Subcutaneous abdominal adipose tissue (tissue), 5 donors: ENCODE results near the gene EBF3.
A peak's percentile ranks its signal among the peaks of the same experiment; 100 is the strongest.

Source experiments
- H3K27ac ChIP-seq: one replicate; pipeline ENCODE4 v1.7.0; 2013; ENCODE audit warnings: low read depth, mild to moderate bottlenecking, inconsistent platforms, low read length, moderate library complexity
- H3K27me3 ChIP-seq, 5 donors: one replicate each; pipeline ENCODE4 v1.7.0; 2013; ENCODE audit warnings: low read length in 5 of 5, inconsistent platforms in 1 of 5; ENCODE audit not compliant: control insufficient read depth in 5 of 5, insufficient read depth in 4 of 5
- H3K36me3 ChIP-seq, 5 donors: one replicate each; pipeline ENCODE4 v1.7.0; 2013; ENCODE audit warnings: low read length in 5 of 5; ENCODE audit not compliant: control insufficient read depth in 5 of 5, insufficient read depth in 5 of 5
- H3K4me1 ChIP-seq, 5 donors: one replicate each; pipeline ENCODE4 v1.7.0; 2013; ENCODE audit warnings: low read length in 5 of 5, mild to moderate bottlenecking in 3 of 5, moderate library complexity in 1 of 5; ENCODE audit not compliant: control insufficient read depth in 5 of 5, insufficient read depth in 5 of 5
- H3K4me3 ChIP-seq, 5 donors: one replicate each; pipeline ENCODE4 v1.7.0; 2013; ENCODE audit warnings: low read length in 5 of 5, low read depth in 1 of 5
- H3K9ac ChIP-seq, 5 donors: one replicate each; pipeline ENCODE4 v1.7.0; 2013; ENCODE audit warnings: low read length in 5 of 5, mild to moderate bottlenecking in 4 of 5, moderate library complexity in 3 of 5
- H3K9me3 ChIP-seq, 5 donors: one replicate each; pipeline ENCODE4 v1.7.0; 2013; ENCODE audit warnings: low read length in 5 of 5; ENCODE audit not compliant: control insufficient read depth in 5 of 5
- donor health status: healthy.
- donor health status: healthy.
- donor health status: healthy.
- donor health status: healthy.
- donor health status: healthy.

EBF3 gene

GRCh38 chr10:129999140-129999539 lies 35.1 kb upstream of the EBF3 start:
- no peaks in the 10 kb centered on the region for H3K4me1 ChIP-seq
- H3K9ac ChIP-seq: no peak overlapping the region
- no peaks in the 10 kb centered on the region for H3K36me3 ChIP-seq
- no peak overlapping the region for H3K27ac ChIP-seq
- H3K27me3 ChIP-seq: no peaks in the 10 kb centered on the region
- no peak overlapping the region for H3K4me3 ChIP-seq
- H3K9me3 ChIP-seq: peaks cover 0 to 8% (median 4%) of the 10 kb centered on the region in 5 donors

GRCh38 chr10:129993621-129994020 lies 29.5 kb upstream of the EBF3 start:
- Histone ChIP-seq H3K9me3 (peaks cover 0 to 3% (median 0%) of the 10 kb centered on the region in 5 donors), H3K27ac (no peak overlapping the region), H3K27me3 (no peaks in the 10 kb centered on the region), H3K9ac (no peak overlapping the region), H3K36me3 (no peaks in the 10 kb centered on the region), H3K4me1 (peaks cover 0 to 7% (median 4%) of the 10 kb centered on the region in 5 donors), H3K4me3 (no peak overlapping the region)

GRCh38 chr10:129992356-129992755 lies 28.3 kb upstream of the EBF3 start:
- H3K27ac ChIP-seq: no peak overlapping the region
- H3K9ac ChIP-seq: no peak overlapping the region
- H3K27me3 ChIP-seq: no peaks in the 10 kb centered on the region
- peaks cover 0 to 3% (median 2%) of the 10 kb centered on the region in 5 donors for H3K9me3 ChIP-seq
- peaks cover 0 to 7% (median 4%) of the 10 kb centered on the region in 5 donors for H3K4me1 ChIP-seq
- no peaks in the 10 kb centered on the region for H3K36me3 ChIP-seq
- H3K4me3 ChIP-seq: no peak overlapping the region

GRCh38 chr10:129982825-129983224 lies 18.8 kb upstream of the EBF3 start:
- Histone ChIP-seq H3K27me3 (no peaks in the 10 kb centered on the region), H3K4me1 (no peaks in the 10 kb centered on the region), H3K4me3 (no peak overlapping the region), H3K27ac (no peak overlapping the region), H3K9ac (no peak overlapping the region), H3K36me3 (no peaks in the 10 kb centered on the region), H3K9me3 (peaks cover 2 to 27% (median 13%) of the 10 kb centered on the region in 5 donors)

GRCh38 chr10:129978980-129979379 lies 14.9 kb upstream of the EBF3 start:
- peaks cover 0 to under 1% (median 0%) of the 10 kb centered on the region in 5 donors for H3K27me3 ChIP-seq
- H3K36me3 ChIP-seq: no peaks in the 10 kb centered on the region
- peaks cover 0 to 5% (median 0%) of the 10 kb centered on the region in 5 donors for H3K4me1 ChIP-seq
- no peak overlapping the region for H3K27ac ChIP-seq
- no peak overlapping the region for H3K4me3 ChIP-seq
- peaks cover 2 to 19% (median 6%) of the 10 kb centered on the region in 5 donors for H3K9me3 ChIP-seq
- no peak overlapping the region for H3K9ac ChIP-seq

- peaks cover 0 to 3% (median 0%) of the 10 kb centered on the region in 5 donors for H3K27me3 ChIP-seq
- H3K27ac ChIP-seq: no peak overlapping the region
- H3K9me3 ChIP-seq: peaks cover 0 to 13% (median 0%) of the 10 kb centered on the region in 5 donors
- H3K36me3 ChIP-seq: no peaks in the 10 kb centered on the region
- H3K4me1 ChIP-seq: peaks cover 0 to 5% (median 0%) of the 10 kb centered on the region in 5 donors
- no peak overlapping the region for H3K9ac ChIP-seq
- no peak overlapping the region for H3K4me3 ChIP-seq
Measured at GRCh38 chr10:129978322-129978721, 14.2 kb upstream of the EBF3 start.

GRCh38 chr10:129977794-129978193 lies 13.7 kb upstream of the EBF3 start:
- no peaks in the 10 kb centered on the region for H3K36me3 ChIP-seq
- peaks cover 0 to 8% (median 0%) of the 10 kb centered on the region in 5 donors for H3K9me3 ChIP-seq
- H3K4me1 ChIP-seq: peaks cover 0 to 5% (median 0%) of the 10 kb centered on the region in 5 donors
- H3K27ac ChIP-seq: no peak overlapping the region
- H3K4me3 ChIP-seq: no peak overlapping the region
- H3K27me3 ChIP-seq: peaks cover 0 to 4% (median 0%) of the 10 kb centered on the region in 5 donors
- no peak overlapping the region for H3K9ac ChIP-seq

GRCh38 chr10:129973674-129974059 lies 9.6 kb upstream of the EBF3 start:
- Histone ChIP-seq H3K36me3 (no peaks in the 10 kb centered on the region), H3K27me3 (peaks cover 0 to 4% (median 0%) of the 10 kb centered on the region in 5 donors)

GRCh38 chr10:129972966-129973673 lies 9.0 kb upstream of the EBF3 start:
- Histone ChIP-seq H3K27ac (no peak overlapping the region), H3K36me3 (no peaks in the 10 kb centered on the region), H3K27me3 (peaks cover 0 to 4% (median 0%) of the 10 kb centered on the region in 5 donors), H3K4me3 (peak overlapping the region in 1 of 5 donors; percentile 56), H3K9me3 (peaks cover 0 to 3% (median 0%) of the 10 kb centered on the region in 5 donors), H3K4me1 (peaks cover 6 to 38% (median 33%) of the 10 kb centered on the region in 5 donors), H3K9ac (no peak overlapping the region)

More at GRCh38 chr10:129973674-129974059, 9.6 kb upstream of the EBF3 start:
- no peak overlapping the region for H3K9ac ChIP-seq
- no peak overlapping the region for H3K4me3 ChIP-seq
- H3K4me1 ChIP-seq: peaks cover 6 to 35% (median 32%) of the 10 kb centered on the region in 5 donors
- no peak overlapping the region for H3K27ac ChIP-seq
- H3K9me3 ChIP-seq: peaks cover 0 to 3% (median 0%) of the 10 kb centered on the region in 5 donors

- no peaks in the 10 kb centered on the region for H3K9me3 ChIP-seq
- H3K27ac ChIP-seq: no peak overlapping the region
- peak overlapping the region; percentile 12 to 66 (median 56) for H3K4me3 ChIP-seq
- H3K9ac ChIP-seq: peak overlapping the region in 2 of 5 donors; percentile 16 to 35
- H3K4me1 ChIP-seq: peaks cover 6 to 39% (median 34%) of the 10 kb centered on the region in 5 donors
- H3K27me3 ChIP-seq: peaks cover 0 to 4% (median 0%) of the 10 kb centered on the region in 5 donors
- no peaks in the 10 kb centered on the region for H3K36me3 ChIP-seq
Measured at GRCh38 chr10:129972145-129972965, 8.3 kb upstream of the EBF3 start.
